LNCAP (cell line): ENCODE measurements around the gene ST3GAL2.

Source experiments
- CTCF ChIP-seq: fragments of 450-650 bp; IDR thresholded peaks from 2 replicates; pipeline ENCODE4 v1.5.1; 2017; ENCODE audit warnings: mild to moderate bottlenecking

The ST3GAL2 gene

GRCh38 chr16:70375636-70376611, 63.0 kb downstream of the ST3GAL2 start:
- TF ChIP-seq CTCF, result no peak

- TF ChIP-seq CTCF, result no peak
These were observed 64.7 kb downstream of the ST3GAL2 start for GRCh38 chr16:70374213-70374612.

GRCh38 chr16:70372921-70373728, 65.8 kb downstream of the ST3GAL2 start:
- TF ChIP-seq CTCF, result no peak

- TF ChIP-seq CTCF, result no peak
These were observed 68.0 kb downstream of the ST3GAL2 start for GRCh38 chr16:70370924-70371323.

GRCh38 chr16:70370145-70370544, 68.8 kb downstream of the ST3GAL2 start:
- peak; percentile 71 for TF ChIP-seq CTCF

- TF ChIP-seq CTCF, result no peak
These were observed 74.5 kb downstream of the ST3GAL2 start for GRCh38 chr16:70364399-70364798.

GRCh38 chr16:70359552-70359951, 79.3 kb downstream of the ST3GAL2 start:
- no peak for TF ChIP-seq CTCF
